ENCODE data around the gene CYP4F12. TPM values are rescaled to one million over a fixed set of nuclear protein-coding genes. Genes with fewer than 3 reads are reported as not detected.
"Not testable (repeated sequence)": the region's sequence is repeated elsewhere in the genome, so short reads cannot be mapped to it uniquely, and the experiment has no call there.

The CYP4F12 gene
- polyA plus RNA-seq, 1 experiment, result not detected

DNA sequence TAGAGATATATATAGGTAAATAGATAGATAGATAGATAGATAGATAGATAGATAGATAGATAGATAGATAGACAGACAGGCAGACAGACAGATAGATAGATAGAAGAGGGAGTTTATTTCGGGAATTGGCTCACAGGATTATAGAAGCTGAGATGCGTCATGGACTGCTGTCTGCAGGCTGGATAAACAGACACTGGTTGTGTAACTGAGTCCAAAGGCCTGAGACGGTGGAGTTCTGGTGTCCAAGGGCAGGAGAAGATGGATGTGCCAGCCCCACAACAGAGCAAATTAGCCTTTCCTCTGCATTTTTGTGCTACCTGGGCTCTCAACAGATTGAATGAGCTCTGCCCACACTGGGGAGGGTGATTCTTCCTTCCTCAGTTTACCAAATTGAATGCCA, 29.5 kb upstream of the CYP4F12 start:
- H3K4me3 ChIP-seq (ENCODE audit: low read depth, low read length), result no peak overlapping the region
- TF ChIP-seq, protein P1, sequence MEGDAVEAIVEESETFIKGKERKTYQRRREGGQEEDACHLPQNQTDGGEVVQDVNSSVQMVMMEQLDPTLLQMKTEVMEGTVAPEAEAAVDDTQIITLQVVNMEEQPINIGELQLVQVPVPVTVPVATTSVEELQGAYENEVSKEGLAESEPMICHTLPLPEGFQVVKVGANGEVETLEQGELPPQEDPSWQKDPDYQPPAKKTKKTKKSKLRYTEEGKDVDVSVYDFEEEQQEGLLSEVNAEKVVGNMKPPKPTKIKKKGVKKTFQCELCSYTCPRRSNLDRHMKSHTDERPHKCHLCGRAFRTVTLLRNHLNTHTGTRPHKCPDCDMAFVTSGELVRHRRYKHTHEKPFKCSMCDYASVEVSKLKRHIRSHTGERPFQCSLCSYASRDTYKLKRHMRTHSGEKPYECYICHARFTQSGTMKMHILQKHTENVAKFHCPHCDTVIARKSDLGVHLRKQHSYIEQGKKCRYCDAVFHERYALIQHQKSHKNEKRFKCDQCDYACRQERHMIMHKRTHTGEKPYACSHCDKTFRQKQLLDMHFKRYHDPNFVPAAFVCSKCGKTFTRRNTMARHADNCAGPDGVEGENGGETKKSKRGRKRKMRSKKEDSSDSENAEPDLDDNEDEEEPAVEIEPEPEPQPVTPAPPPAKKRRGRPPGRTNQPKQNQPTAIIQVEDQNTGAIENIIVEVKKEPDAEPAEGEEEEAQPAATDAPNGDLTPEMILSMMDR (IDR thresholded peaks at IDR 0.05; ENCODE audit: insufficient read depth, low read depth, low read length), result no peak
- H3K36me3 ChIP-seq (ENCODE audit: control insufficient read depth, insufficient read depth, low read length), result no peaks in the 10 kb centered on the region
- ChIA-PET POLR2A (no interaction called here), CTCF (no interaction called here)
- DNase-seq (ENCODE audit: low read depth), result no peak
- H3K27me3 ChIP-seq (ENCODE audit: control insufficient read depth, insufficient read depth, low read length), result no peaks in the 10 kb centered on the region

- DNase-seq (ENCODE audit: low read depth), result no peak
- TF ChIP-seq, protein P1 (IDR thresholded peaks at IDR 0.05; ENCODE audit: insufficient read depth, low read depth, low read length), result no peak
- CTCF ChIA-PET, result no interaction called here
- POLR2A ChIA-PET, result no interaction called here
- H3K36me3 ChIP-seq (ENCODE audit: control insufficient read depth, insufficient read depth, low read length), result no peaks in the 10 kb centered on the region
- H3K4me3 ChIP-seq (ENCODE audit: low read depth, low read length), result no peak overlapping the region
- H3K27me3 ChIP-seq (ENCODE audit: control insufficient read depth, insufficient read depth, low read length), result no peaks in the 10 kb centered on the region
Measured at GRCh38 chr19:15644066-15644741, 28.7 kb upstream of the CYP4F12 start.

- Histone ChIP-seq H3K4me3 (ENCODE audit: low read depth, low read length) (no peak overlapping the region), H3K27me3 (ENCODE audit: control insufficient read depth, insufficient read depth, low read length) (no peaks in the 10 kb centered on the region), H3K36me3 (ENCODE audit: control insufficient read depth, insufficient read depth, low read length) (no peaks in the 10 kb centered on the region)
- TF ChIP-seq, protein P1 (IDR thresholded peaks at IDR 0.05; ENCODE audit: insufficient read depth, low read depth, low read length), result no peak
- no peak for DNase-seq (ENCODE audit: low read depth)
- CTCF ChIA-PET, result interaction anchor here (0.8 kb wide), 1 partner anchor 15 kb away, joined by 4 read pairs; no protein-coding TSS in a partner anchor
- POLR2A ChIA-PET, result no interaction called here
Measured at GRCh38 chr19:15644816-15645215, 28.1 kb upstream of the CYP4F12 start.

DNA sequence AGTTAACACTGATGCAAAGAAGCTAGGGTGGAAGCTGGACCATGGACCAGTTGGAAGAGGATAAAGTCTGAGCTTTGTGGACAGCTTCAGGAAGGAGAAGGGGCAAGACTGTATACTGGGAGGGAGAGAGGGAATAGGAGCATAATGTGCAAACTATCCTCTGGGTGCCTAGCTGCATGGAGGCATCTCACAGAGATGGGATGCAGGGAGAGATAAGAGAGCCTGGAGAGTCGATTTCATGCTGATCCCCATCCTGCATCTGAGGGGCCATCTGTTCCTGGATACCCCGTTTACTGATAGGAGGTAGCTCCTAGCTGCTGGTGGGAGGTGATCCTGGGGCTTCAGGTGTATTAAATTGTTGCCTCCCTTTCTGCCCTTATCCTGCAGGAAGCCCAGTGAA, 23.4 kb upstream of the CYP4F12 start:
- no peak for DNase-seq (ENCODE audit: low read depth)
- Histone ChIP-seq H3K27me3 (ENCODE audit: control insufficient read depth, insufficient read depth, low read length) (no peaks in the 10 kb centered on the region), H3K36me3 (ENCODE audit: control insufficient read depth, insufficient read depth, low read length) (no peaks in the 10 kb centered on the region), H3K4me3 (ENCODE audit: low read depth, low read length) (no peak overlapping the region)
- ChIA-PET POLR2A (no interaction called here), CTCF (no interaction called here)
- TF ChIP-seq, protein P1 (IDR thresholded peaks at IDR 0.05; ENCODE audit: insufficient read depth, low read depth, low read length), result no peak

DNA sequence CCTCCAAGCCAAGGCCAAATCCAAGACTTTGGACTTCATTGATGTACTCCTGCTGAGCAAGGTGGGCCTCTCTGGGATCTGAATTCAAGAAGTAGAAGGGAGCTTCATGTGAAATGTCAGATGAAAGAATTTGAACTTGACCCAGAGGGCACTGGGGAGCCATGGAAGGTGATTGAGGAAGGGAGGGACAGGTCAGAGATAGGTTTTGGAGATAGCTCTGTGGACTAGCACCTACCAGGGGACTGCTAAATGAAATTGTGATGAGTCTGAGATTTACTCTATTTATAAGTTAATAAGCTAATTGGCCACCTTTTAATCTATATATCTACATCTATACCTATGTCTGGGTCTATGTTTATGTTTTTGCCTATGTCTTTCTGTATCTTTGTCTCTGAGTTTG, 22.8 kb upstream of the CYP4F12 start:
- POLR2A ChIA-PET; H3K27me3 ChIP-seq (ENCODE audit: control insufficient read depth, insufficient read depth, low read length); CTCF ChIA-PET; DNase-seq (ENCODE audit: low read depth); H3K4me3 ChIP-seq (ENCODE audit: low read depth, low read length); H3K36me3 ChIP-seq (ENCODE audit: control insufficient read depth, insufficient read depth, low read length): not testable (repeated sequence)

DNA sequence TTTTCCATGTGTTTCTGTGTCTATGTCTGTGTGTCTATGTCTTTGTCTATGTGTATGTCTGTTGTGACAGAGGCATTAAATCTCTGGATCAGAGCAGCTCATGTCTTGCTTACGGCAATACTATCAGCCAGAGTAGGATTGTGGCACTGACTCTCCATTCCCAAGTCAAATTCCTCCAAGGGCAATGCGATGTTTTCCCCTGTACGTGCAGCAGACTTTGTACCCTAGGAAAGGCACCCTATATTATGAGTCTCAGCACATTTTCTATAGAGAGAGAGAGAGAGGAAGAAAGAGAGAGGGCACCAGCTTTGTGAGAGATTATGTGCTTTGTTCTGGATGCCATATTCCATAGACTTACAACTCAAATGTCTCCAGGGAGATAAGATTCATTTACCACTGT, 21.1 kb upstream of the CYP4F12 start:
- TF ChIP-seq, protein P1 (IDR thresholded peaks at IDR 0.05; ENCODE audit: insufficient read depth, low read depth, low read length), result no peak
- CTCF ChIA-PET, result no interaction called here
- DNase-seq (ENCODE audit: low read depth), result no peak
- POLR2A ChIA-PET, result no interaction called here
- Histone ChIP-seq H3K4me3 (ENCODE audit: low read depth, low read length) (no peak overlapping the region), H3K36me3 (ENCODE audit: control insufficient read depth, insufficient read depth, low read length) (no peaks in the 10 kb centered on the region), H3K27me3 (ENCODE audit: control insufficient read depth, insufficient read depth, low read length) (no peaks in the 10 kb centered on the region)

Measured in BJ (cell line).